CD14-positive monocyte (primary cell): Measurements from ENCODE around the gene NR2F6. TPM values are rescaled to one million over a fixed set of nuclear protein-coding genes. Genes with fewer than 3 reads are reported as not detected.
A peak's percentile ranks its signal among the peaks of the same experiment; 100 is the strongest.

Source experiments
- DNase-seq, 3 donors: peaks; one replicate each; pipeline ENCODE4 v3.0.0-alpha.2; 2011 to 2022
- H2AFZ ChIP-seq: 2 replicates; pipeline ENCODE4 v1.6.0; 2012; ENCODE audit warnings: mild to moderate bottlenecking, low read depth, low read length, inconsistent platforms; ENCODE audit not compliant: insufficient read depth, poor library complexity, severe bottlenecking
- H3K27ac ChIP-seq, 2 donors: 1 replicate in 1 of 2; 2 replicates in 1 of 2; pipeline ENCODE4 v1.5.1; 2012 to 2013; ENCODE audit warnings: low read length in 2 of 2, control low read depth in 1 of 2, inconsistent platforms in 1 of 2, low read depth in 1 of 2, mild to moderate bottlenecking in 1 of 2
- H3K27me3 ChIP-seq, 2 donors: one replicate each; pipeline versions ENCODE4 v1.6.0 to v1.6.1; 2011 to 2013; ENCODE audit warnings: low read length in 2 of 2; ENCODE audit not compliant: control insufficient read depth in 2 of 2, insufficient read depth in 2 of 2
- H3K36me3 ChIP-seq, 2 donors: replicated peaks in 1 of 2; 1 replicate in 1 of 2; 2 replicates in 1 of 2; pipeline versions ENCODE4 v1.5.1 to v1.6.1; 2012 to 2013; ENCODE audit warnings: low read length in 2 of 2, control low read depth in 1 of 2, inconsistent platforms in 1 of 2, mild to moderate bottlenecking in 1 of 2; ENCODE audit not compliant: insufficient read depth in 2 of 2, control insufficient read depth in 1 of 2
- H3K4me1 ChIP-seq, 2 donors: 1 replicate in 1 of 2; 2 replicates in 1 of 2; pipeline versions ENCODE4 v1.5.1 to v1.6.1; 2012 to 2013; ENCODE audit warnings: low read length in 2 of 2, control low read depth in 1 of 2, inconsistent platforms in 1 of 2, mild to moderate bottlenecking in 1 of 2, moderate library complexity in 1 of 2; ENCODE audit not compliant: insufficient read depth in 2 of 2, control insufficient read depth in 1 of 2
- H3K4me2 ChIP-seq: replicated peaks from 2 replicates; pipeline ENCODE3; 2012; ENCODE audit warnings: low read length, moderate library complexity, mild to moderate bottlenecking; ENCODE audit not compliant: poor library complexity, severe bottlenecking; ENCODE audit errors: extremely low read depth
- H3K4me3 ChIP-seq, 3 experiments: fragments of 200-600 bp in 1 of 3; sonication (generic) in 1 of 3; replicated peaks in 1 of 3; 1 replicate in 2 of 3; 2 replicates in 1 of 3; pipeline ENCODE4 v1.5.1; 2011 to 2013; ENCODE audit warnings: low read length in 3 of 3, mild to moderate bottlenecking in 3 of 3, control low read depth in 2 of 3, low read depth in 2 of 3, inconsistent platforms in 1 of 3, moderate library complexity in 1 of 3
- H3K79me2 ChIP-seq: 2 replicates; pipeline ENCODE4 v1.6.0; 2012; ENCODE audit warnings: mild to moderate bottlenecking, control low read depth, inconsistent platforms, low read length, moderate library complexity; ENCODE audit not compliant: insufficient read depth
- H3K9ac ChIP-seq: 2 replicates; pipeline ENCODE4 v1.6.0; 2017; ENCODE audit warnings: low read length, mild to moderate bottlenecking; ENCODE audit not compliant: insufficient read depth, poor library complexity, severe bottlenecking
- H3K9me3 ChIP-seq, 2 donors: replicated peaks in 1 of 2; 1 replicate in 1 of 2; 2 replicates in 1 of 2; pipeline versions ENCODE4 v1.5.1 to v1.6.1; 2012 to 2013; ENCODE audit warnings: low read length in 2 of 2, control low read depth in 1 of 2; ENCODE audit not compliant: control insufficient read depth in 1 of 2, insufficient read depth in 1 of 2
- H4K20me1 ChIP-seq: 2 replicates; pipeline ENCODE4 v1.6.0; 2012; ENCODE audit warnings: mild to moderate bottlenecking, low read length, control low read depth, moderate library complexity; ENCODE audit not compliant: insufficient read depth
- H3K27ac Mint-ChIP-seq, 7 donors: one replicate each; pipeline ENCODE4 v1.8.0; 2020; ENCODE audit warnings: mild to moderate bottlenecking in 7 of 7, mixed read lengths in 7 of 7, moderate library complexity in 6 of 7, inconsistent platforms in 2 of 7
- H3K27me3 Mint-ChIP-seq, 3 donors: one replicate each; pipeline ENCODE4 v1.8.0; 2021 to 2022; ENCODE audit warnings: low read depth in 3 of 3, mild to moderate bottlenecking in 3 of 3, mixed read lengths in 3 of 3, moderate library complexity in 3 of 3, inconsistent platforms in 1 of 3
- H3K36me3 Mint-ChIP-seq, 2 donors: one replicate each; pipeline ENCODE4 v1.8.0; 2020; ENCODE audit warnings: mixed read lengths in 2 of 2, inconsistent platforms in 1 of 2, mild to moderate bottlenecking in 1 of 2
- H3K4me1 Mint-ChIP-seq: one replicate; pipeline ENCODE4 v1.8.0; 2020; ENCODE audit warnings: mild to moderate bottlenecking, mixed read lengths
- H3K4me3 Mint-ChIP-seq, 2 donors: one replicate each; pipeline ENCODE4 v1.8.0; 2020; ENCODE audit warnings: mild to moderate bottlenecking in 2 of 2, mixed read lengths in 2 of 2, moderate library complexity in 1 of 2
- H3K9me3 Mint-ChIP-seq, 7 donors: one replicate each; pipeline ENCODE4 v1.8.0; 2020 to 2022; ENCODE audit warnings: mixed read lengths in 7 of 7, mild to moderate bottlenecking in 6 of 7, moderate library complexity in 6 of 7, inconsistent platforms in 2 of 7
- CTCF ChIP-seq: fragments of 200-600 bp; IDR thresholded peaks from one replicate; pipeline ENCODE4 v1.8.0; 2022; ENCODE audit warnings: antibody characterized with exemption, mild to moderate bottlenecking
- WGBS: methylation state at CpG from one replicate; pipeline ENCODE4 v1.1.5; 2013; ENCODE audit warnings: missing lambda C conversion rate; ENCODE audit not compliant: insufficient coverage; 5-methylcytosine and 5-hydroxymethylcytosine counted together
- intact Hi-C, 2 donors: fragments of 100-400 bp; cut with micrococcal nuclease; formaldehyde crosslinking; loops; one replicate each; pipeline versions ENCODE4 v1.15.0 to v1.15.1; 2023
- polyA minus RNA-seq: library from RNA; depleted of rRNA, polyadenylated mRNA; stranded (reverse); fragments of >200 nt; gene quantifications from 2 replicates; pipeline ENCODE4 v1.2.3, GENCODE V29; 2012
- polyA plus RNA-seq, 3 donors: library from polyadenylated mRNA; depleted of rRNA in 1 of 3; unstranded in 2 of 3; stranded (reverse) in 1 of 3; fragments of 300-500 nt in 2 of 3; fragments of >200 nt in 1 of 3; fragmentation: Illumina TruSeq in 2 of 3; gene quantifications; 1 replicate in 2 of 3; 2 replicates in 1 of 3; pipeline ENCODE4 v1.2.3, GENCODE V29; 2012 to 2021
- total RNA-seq, 12 experiments: library from RNA in 1 of 12; stranded (reverse) in 1 of 12; fragments of 120-200 nt in 1 of 12; gene quantifications; one replicate each; pipeline ENCODE4 v1.2.4 and lab custom pipeline; 2013 to 2026; ENCODE audit warnings: mixed read lengths in 6 of 12, inconsistent platforms in 1 of 12

NR2F6 gene
- 3.4 TPM for total RNA-seq (2013)
- polyA plus RNA-seq (1 to 10 TPM in 2 of 3 donors, under 1 TPM in 1; 0.87 to 5.1 (median 1.7) TPM), polyA minus RNA-seq (6.9 and 10.8 TPM in 2 replicates), total RNA-seq (lab: John Stamatoyannopoulos, UW) (0.17 to 3.6 (median 2.0) reads per million in 11 experiments)

GRCh38 chr19:17245535-17245984 is at the start of gene NR2F6:
Gene NR2F6, minus strand, starts transcription at chr19:17245919. Its CDS starts 699 bp downstream, at chr19:17245220.
- Histone ChIP-seq H3K4me3 (peak within 1 kb of the TSS; percentile 61 to 86 (median 69)), H3K79me2 (peaks cover 6% of the 10 kb centered on the region), H3K36me3 (no peaks in the 10 kb centered on the region), H3K27me3 (peaks cover 0 to 7% of the 10 kb centered on the region in 2 donors), H2AFZ (peak within 1 kb of the TSS; percentile 79), H3K9ac (peak within 1 kb of the TSS; percentile 53), H4K20me1 (peaks cover 24% of the 10 kb centered on the region), H3K27ac (peak within 1 kb of the TSS; percentile 16 to 58), H3K4me1 (peaks cover 20 to 32% of the 10 kb centered on the region in 2 donors), H3K4me2 (peak within 1 kb of the TSS; percentile 97), H3K9me3 (no peaks in the 10 kb centered on the region)
- peak within 1 kb of the TSS; percentile 69 to 95 (median 86) for H3K27ac Mint-ChIP-seq
- H3K36me3 Mint-ChIP-seq = peaks cover 0 to 1% of the 10 kb centered on the region in 2 donors
- intact Hi-C loops = no loop called here
- peaks cover 11 to 21% (median 19%) of the 10 kb centered on the region in 3 donors for H3K27me3 Mint-ChIP-seq
- WGBS = under 1% methylated on average over 47 of the region's 72 CpGs
- TF ChIP-seq CTCF = no peak
- peaks cover 0 to 6% (median 3%) of the 10 kb centered on the region in 7 donors for H3K9me3 Mint-ChIP-seq
- DNase-seq = no peak
- H3K4me1 Mint-ChIP-seq = peaks cover 26% of the 10 kb centered on the region
- H3K4me3 Mint-ChIP-seq = peak within 1 kb of the TSS; percentile 95

- no peak for DNase-seq
- peaks cover 14 to 44% of the 10 kb centered on the region in 2 donors for H3K36me3 Mint-ChIP-seq
- Histone ChIP-seq H3K4me1 (peaks cover 12 to 15% of the 10 kb centered on the region in 2 donors), H3K27ac (no peak overlapping the region), H4K20me1 (no peaks in the 10 kb centered on the region), H3K4me2 (no peak overlapping the region), H2AFZ (no peak overlapping the region), H3K79me2 (peaks cover 14% of the 10 kb centered on the region), H3K36me3 (peaks cover 11 to 27% of the 10 kb centered on the region in 2 donors), H3K27me3 (no peaks in the 10 kb centered on the region), H3K9ac (no peak overlapping the region), H3K9me3 (peaks cover 6 to 12% of the 10 kb centered on the region in 2 donors), H3K4me3 (no peak overlapping the region)
- 91% methylated on average over 48 of the region's 48 CpGs for WGBS
- H3K4me1 Mint-ChIP-seq = peaks cover 9% of the 10 kb centered on the region
- no peak overlapping the region for H3K4me3 Mint-ChIP-seq
- no peak for TF ChIP-seq CTCF
- intact Hi-C loops = loop anchor here (5.0 to 10.0 kb wide), 2 partner anchors 91 to 93 kb away; no protein-coding TSS in a partner anchor
- peaks cover 4 to 14% (median 12%) of the 10 kb centered on the region in 7 donors for H3K9me3 Mint-ChIP-seq
- H3K27ac Mint-ChIP-seq = no peak overlapping the region
- H3K27me3 Mint-ChIP-seq = peaks cover 0 to 6% (median 0%) of the 10 kb centered on the region in 3 donors
Measured at GRCh38 chr19:17294051-17294891, 48.6 kb upstream of the NR2F6 start.
